GM18498 (cell line): ENCODE data around the gene PDS5B.
"Not testable (repeated sequence)": the region's sequence is repeated elsewhere in the genome, so short reads cannot be mapped to it uniquely, and the experiment has no call there.

Source experiments
- ATAC-seq: cut with Tn5 transposase; IDR thresholded peaks from one replicate; pipeline ENCODE4 v1.9.1; 2021; ENCODE audit warnings: mild to moderate bottlenecking, moderate library complexity; ENCODE audit not compliant: unreplicated experiment

Gene PDS5B, protein sequence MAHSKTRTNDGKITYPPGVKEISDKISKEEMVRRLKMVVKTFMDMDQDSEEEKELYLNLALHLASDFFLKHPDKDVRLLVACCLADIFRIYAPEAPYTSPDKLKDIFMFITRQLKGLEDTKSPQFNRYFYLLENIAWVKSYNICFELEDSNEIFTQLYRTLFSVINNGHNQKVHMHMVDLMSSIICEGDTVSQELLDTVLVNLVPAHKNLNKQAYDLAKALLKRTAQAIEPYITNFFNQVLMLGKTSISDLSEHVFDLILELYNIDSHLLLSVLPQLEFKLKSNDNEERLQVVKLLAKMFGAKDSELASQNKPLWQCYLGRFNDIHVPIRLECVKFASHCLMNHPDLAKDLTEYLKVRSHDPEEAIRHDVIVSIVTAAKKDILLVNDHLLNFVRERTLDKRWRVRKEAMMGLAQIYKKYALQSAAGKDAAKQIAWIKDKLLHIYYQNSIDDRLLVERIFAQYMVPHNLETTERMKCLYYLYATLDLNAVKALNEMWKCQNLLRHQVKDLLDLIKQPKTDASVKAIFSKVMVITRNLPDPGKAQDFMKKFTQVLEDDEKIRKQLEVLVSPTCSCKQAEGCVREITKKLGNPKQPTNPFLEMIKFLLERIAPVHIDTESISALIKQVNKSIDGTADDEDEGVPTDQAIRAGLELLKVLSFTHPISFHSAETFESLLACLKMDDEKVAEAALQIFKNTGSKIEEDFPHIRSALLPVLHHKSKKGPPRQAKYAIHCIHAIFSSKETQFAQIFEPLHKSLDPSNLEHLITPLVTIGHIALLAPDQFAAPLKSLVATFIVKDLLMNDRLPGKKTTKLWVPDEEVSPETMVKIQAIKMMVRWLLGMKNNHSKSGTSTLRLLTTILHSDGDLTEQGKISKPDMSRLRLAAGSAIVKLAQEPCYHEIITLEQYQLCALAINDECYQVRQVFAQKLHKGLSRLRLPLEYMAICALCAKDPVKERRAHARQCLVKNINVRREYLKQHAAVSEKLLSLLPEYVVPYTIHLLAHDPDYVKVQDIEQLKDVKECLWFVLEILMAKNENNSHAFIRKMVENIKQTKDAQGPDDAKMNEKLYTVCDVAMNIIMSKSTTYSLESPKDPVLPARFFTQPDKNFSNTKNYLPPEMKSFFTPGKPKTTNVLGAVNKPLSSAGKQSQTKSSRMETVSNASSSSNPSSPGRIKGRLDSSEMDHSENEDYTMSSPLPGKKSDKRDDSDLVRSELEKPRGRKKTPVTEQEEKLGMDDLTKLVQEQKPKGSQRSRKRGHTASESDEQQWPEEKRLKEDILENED (N-terminal part only)

GRCh38 chr13:32586080-32586900 lies at the start of gene PDS5B:
TSS of gene PDS5B (plus strand) at chr13:32586452. CDS start at chr13:32648773, 62,321 bp downstream.
- ATAC-seq, result peak; percentile 84

- ATAC-seq, result no peak
These were observed 48.6 kb upstream of the PDS5B start for GRCh38 chr13:32537580-32538142.

- ATAC-seq, result peak; percentile 86
These were observed 48.1 kb upstream of the PDS5B start for GRCh38 chr13:32538143-32538620.

GRCh38 chr13:32538621-32539246 lies 47.5 kb upstream of the PDS5B start, which contains the start of gene N4BP2L2:
TSS of gene N4BP2L2 (minus strand) at chr13:32538795. CDS start at chr13:32537027, 1,768 bp downstream.
- ATAC-seq, result peak; percentile 98

DNA sequence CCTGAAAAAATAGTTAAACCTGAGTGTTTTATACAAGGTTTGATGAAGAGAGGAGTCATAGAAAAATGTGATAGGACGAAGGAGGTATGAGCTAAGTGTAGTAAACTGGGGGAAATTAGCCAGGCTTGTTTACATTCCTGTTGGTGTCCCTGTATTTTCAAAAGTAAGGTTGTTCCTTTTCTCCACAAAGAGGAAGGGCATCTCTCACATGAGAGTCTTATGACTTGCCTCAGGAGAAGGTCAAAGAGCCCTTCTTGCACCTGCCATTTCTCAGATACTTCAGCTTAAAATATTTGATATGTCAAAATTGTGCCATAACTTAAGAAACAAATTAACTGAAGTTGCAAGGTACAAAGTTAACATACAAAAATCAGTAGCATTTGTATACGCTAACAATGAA lies 44.0 kb upstream of the PDS5B start:
- ATAC-seq, result no peak

DNA sequence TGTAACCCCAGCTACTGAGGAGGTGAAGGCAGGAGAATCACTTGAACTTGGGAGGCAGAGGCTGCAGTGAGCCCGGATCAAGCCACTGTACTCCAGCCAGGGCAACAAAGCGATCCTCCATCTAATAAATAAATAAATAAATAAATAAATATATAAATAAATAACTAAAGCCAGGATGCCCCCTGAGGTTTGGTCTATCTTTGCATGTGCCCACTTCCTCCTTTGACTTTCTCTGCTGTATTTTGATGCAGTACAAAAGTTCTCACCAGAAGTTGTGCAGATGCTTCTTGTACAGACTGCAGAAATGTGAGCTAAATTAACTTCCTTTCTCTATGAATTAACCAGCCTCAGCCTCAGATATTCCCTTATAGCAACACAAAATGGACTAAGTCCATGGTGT lies 41.2 kb upstream of the PDS5B start:
- no peak for ATAC-seq

DNA sequence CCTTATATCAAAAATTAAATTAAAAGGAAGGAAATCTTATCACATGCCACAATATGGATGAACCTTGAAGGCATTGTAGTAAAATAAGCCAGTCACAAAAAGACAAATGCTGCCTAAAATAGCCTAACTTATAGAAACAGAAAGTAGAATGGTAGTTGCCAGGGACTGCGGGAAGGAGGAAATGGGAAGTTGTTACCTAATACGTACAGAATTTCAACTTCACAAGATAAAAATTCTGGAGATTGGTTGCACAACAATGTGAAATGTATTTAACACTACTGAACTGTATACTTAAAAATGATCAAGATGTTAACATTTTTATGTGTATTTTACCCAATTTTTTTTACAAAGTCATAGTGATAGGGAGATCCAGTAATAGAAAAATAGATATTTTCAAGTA lies 37.4 kb upstream of the PDS5B start:
- ATAC-seq, result no peak

- ATAC-seq, result no peak
These were observed 36.5 kb upstream of the PDS5B start for GRCh38 chr13:32549788-32550187.

DNA sequence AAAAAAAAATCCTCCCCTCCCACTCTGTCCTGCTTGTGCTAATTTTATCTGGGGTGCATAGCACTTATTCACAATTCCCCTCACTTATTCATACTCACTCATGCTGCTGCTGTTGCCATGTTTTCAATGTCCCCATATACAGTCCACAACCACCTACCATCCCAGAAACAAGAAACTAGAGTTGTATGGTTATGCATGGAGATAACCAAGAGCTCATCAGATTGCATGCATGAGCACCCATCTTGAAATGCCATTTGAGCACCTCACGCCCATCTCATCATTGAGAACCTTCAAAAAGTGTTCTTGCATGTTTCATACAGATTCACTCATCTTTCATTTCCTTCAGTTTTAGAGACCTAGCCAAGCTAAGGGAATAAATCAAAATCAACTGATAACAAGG lies 32.5 kb upstream of the PDS5B start:
- ATAC-seq, result no peak

DNA sequence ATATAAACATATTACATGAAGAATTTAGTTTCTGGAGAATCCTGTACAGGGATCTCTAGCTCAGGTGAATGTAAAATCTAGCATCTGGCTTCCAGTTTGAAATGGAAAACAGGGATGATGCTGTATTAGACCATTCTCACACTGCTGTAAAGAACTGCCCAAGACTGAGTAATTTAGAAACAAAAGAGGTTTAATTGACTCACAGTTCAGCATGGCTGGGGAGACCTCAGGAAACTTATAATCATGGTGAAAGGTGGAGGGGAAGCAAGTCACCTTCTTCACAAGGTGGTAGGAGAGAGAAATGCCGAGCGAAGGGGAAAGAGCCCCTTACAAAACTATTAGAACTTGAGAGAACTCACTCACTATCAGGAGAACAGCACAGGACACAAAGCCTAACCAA lies 30.6 kb upstream of the PDS5B start:
- ATAC-seq, result no peak

- not testable (repeated sequence) for ATAC-seq
These were observed 25.4 kb upstream of the PDS5B start for GRCh38 chr13:32560842-32561241.

DNA sequence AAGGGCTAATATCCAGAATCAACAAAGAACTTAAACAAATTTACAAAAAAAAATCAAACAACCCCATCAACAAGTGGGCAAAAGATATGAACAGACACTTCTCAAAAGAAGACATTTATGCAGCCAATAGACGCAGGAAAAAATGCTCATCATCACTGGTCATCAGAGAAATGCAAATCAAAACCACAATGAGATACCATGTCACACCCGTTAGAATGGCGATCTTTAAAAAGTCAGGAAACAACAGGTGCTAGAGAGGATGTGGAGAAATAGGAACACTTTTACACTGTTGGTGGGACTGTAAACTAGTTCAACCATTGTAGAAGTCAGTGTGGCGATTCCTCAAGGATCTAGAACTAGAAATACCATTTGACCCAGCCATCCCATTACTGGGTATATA lies 10.6 kb upstream of the PDS5B start:
- ATAC-seq, result not testable (repeated sequence)

GRCh38 chr13:32577032-32577431 lies 9.2 kb upstream of the PDS5B start:
- no peak for ATAC-seq

DNA sequence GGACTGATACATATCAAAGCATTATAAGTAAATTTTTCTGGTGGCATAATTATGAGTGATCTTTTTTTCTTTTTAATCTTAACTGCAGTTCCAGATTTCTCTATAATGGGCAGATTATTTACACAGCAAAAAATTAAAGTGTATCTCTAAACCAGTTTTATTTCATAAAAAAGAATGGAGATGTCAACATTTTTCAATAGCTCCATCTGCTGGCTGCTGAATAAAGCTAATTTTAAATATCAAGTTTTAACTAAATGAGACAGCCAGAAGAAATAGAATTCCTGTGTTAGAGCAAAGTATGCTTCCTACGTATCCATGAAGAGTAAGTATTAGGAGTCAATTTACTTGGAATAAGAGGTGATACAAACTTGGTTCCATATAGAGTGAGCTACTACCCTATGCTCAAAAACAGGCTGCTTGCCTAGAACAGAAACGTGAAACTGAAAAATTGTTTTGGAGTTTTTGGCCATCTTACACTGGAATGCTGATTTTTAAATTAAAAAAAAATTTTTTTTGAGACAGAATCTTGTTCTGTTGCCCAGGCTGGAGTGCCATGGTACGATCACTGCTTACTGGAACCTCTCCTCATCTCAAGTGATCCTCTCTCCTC lies 5.0 kb upstream of the PDS5B start:
- ATAC-seq, result no peak

DNA sequence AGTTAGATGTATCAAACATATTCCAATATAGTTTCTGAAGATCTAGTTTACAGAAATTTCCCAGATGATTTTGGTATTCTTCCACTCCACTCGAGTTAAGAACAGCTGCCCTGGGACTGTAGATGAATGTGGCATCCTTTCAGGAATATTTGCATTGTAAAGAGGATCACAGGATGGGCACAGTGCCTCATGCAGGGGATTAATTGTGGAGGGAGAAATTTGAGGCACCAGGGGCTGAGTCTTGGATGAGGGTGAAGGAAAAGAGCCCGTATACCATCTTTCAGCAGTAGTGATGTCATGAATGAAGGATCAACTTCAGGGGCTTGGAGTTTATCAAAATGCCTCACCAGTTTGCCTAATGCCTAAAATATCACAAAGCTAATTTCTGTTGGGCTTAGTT lies 4.0 kb upstream of the PDS5B start:
- ATAC-seq, result no peak

DNA sequence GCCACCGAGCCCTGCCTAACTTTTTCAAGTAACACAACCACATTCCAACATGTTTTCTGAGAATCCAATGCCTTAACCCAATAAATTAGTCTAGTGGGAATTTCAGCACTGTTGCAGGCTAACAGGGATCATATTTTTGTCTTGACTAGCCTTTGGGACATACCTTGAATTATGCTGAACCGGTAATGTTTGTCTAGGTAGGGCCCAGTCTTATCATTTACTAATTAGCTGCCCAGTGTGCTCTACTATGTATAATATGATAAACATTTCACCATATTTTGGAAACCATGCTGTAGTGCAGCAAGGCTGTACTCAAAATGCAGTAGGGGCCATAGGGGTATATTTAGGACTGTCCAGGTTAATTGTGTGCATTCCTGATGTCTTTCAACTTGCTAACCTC lies 3.3 kb upstream of the PDS5B start:
- no peak for ATAC-seq

- no peak for ATAC-seq
These were observed 637 bp upstream of the PDS5B start for GRCh38 chr13:32585550-32586079.

- peak; percentile 45 for ATAC-seq
These were observed 959 bp downstream of the PDS5B start for GRCh38 chr13:32587011-32587810.
